LNCaP clone FGC (cell line): ENCODE results near the gene TANGO2.

Experiments
- DNase-seq: peaks from one replicate; pipeline ENCODE4 v3.0.0-alpha.2; 2011; ENCODE audit warnings: low read depth
- H3K4me3 ChIP-seq: 2 replicates; pipeline ENCODE4 v1.5.1; 2011; ENCODE audit warnings: mild to moderate bottlenecking, low read depth, low read length, control low read depth
- TF ChIP-seq, protein P1 (sequence below): IDR thresholded peaks from 2 replicates; pipeline ENCODE4 v1.5.1; 2012; ENCODE audit warnings: mild to moderate bottlenecking; ENCODE audit not compliant: control insufficient read depth, insufficient read depth; ENCODE audit errors: extremely low read depth

Gene TANGO2

DNA sequence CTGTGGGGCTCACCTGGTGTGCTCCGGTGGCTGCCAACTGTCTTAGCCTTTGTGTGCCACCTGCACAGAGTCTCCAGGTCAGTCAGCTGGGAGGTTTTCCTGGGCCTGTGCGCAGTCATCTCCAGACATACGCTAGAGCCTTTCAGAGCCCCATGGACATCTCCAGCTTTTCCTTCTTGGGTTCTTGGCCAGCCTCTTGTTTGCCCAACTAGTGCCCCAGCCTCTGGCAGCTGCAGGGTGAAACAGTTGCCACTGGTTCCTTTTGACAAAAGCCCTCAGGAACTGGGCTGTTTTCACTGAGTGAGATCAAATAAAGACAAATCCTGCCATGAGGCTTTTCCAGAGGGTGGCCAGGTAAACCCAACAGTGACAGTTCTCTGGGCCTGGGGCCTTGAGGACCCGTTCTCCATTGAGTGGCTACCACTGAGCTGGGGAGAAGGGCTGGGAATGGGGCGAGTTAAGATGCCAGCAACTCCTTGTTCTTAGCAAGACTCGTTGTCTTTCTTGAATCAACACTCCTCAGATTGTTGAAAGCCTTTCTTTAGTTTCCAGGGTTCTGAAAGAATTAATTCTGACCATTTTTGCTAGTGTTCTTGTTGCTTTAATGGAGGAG, 78.3 kb downstream of the TANGO2 start:
- no peak overlapping the region for H3K4me3 ChIP-seq
- TF ChIP-seq, protein P1, sequence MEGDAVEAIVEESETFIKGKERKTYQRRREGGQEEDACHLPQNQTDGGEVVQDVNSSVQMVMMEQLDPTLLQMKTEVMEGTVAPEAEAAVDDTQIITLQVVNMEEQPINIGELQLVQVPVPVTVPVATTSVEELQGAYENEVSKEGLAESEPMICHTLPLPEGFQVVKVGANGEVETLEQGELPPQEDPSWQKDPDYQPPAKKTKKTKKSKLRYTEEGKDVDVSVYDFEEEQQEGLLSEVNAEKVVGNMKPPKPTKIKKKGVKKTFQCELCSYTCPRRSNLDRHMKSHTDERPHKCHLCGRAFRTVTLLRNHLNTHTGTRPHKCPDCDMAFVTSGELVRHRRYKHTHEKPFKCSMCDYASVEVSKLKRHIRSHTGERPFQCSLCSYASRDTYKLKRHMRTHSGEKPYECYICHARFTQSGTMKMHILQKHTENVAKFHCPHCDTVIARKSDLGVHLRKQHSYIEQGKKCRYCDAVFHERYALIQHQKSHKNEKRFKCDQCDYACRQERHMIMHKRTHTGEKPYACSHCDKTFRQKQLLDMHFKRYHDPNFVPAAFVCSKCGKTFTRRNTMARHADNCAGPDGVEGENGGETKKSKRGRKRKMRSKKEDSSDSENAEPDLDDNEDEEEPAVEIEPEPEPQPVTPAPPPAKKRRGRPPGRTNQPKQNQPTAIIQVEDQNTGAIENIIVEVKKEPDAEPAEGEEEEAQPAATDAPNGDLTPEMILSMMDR, result no peak
- no peak for DNase-seq

DNA sequence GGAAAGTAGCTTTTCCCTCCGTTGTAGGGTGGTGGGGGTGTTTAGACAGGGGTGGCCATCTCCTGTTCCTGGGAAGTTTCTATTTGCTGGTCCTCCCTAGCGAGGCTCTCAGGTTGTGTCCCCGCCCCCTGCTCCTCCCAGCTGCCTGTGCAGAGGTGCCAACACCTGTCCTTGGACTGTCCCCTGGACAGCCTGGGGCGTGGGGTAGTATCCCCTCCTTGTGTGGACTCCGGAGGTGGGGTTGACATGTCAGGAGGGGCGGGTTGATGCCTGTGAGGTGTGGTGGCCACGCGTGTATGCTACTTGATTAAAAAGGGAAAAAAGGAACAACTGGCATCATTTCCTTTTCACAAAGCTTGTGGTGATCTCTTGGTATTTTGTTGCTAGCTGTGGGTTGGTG, 80.7 kb downstream of the TANGO2 start:
- TF ChIP-seq, protein P1, result no peak
- H3K4me3 ChIP-seq, result no peak overlapping the region
- no peak for DNase-seq

DNA sequence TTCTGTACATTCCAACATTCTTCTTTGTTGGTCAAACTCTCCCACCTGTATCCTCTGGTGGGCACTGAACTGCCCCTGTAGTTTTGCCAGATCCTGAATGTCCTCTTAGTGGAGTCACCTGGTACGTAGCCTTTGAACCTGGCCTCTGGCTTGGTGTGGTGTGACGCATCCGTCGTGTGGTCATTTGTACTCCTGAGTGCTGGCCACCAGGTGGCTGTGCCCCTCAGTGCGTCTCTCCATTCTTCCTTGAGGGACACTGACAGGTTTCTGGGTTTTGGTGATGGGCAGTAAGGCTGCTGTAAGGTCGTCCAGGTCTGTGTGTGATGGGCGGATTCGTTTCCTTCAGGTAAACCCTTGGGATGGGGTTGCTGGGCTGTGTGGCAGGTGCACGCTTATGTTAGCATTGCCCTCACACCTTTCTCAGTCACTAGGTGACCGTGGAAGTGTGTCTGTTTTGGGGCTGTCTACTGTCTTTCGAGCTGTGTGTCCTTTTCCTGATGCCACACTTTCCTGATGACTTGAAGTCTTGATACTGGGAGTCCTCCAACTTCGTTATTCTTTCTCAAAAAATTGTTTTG, 81.4 kb downstream of the TANGO2 start:
- DNase-seq, result no peak
- TF ChIP-seq, protein P1, result no peak
- no peak overlapping the region for H3K4me3 ChIP-seq

DNA sequence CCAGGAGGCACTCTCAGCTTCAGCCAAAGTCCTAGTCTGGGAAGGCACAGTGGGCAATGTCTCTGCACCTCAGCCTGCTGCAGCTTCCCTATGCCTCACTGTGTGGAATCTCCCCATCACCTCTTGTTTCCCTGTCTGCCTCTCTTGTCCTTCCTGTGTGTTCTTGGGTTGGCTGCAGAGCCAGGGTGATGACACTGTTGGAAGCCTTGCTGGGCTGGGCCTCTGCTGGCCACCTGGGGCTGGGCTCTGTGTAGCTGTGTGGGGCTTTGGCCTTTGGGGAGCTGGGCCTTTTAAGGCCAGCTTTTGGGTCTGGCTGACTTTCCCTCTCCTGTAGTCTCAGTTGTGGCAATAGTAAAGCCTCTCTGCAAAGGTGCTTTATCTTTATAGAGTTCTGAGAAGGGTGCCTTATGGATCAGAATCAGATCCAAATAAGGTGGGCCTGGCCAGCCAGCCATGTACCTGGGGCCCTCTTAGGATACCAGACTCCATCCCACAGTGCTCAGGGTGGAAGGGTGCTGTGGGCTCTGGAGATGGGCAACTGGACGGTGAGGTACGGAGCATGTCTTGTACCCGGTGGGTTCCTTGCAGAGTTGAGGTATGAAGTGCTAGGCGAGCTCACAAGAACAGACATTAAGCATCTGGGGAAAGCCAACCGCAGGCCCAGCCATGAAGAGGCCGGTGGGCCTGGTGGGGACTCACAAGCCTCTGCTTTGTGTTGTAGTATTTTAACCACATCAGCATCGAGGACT, 84.7 kb downstream of the TANGO2 start:
- TF ChIP-seq, protein P1, result no peak
- DNase-seq, result no peak
- H3K4me3 ChIP-seq, result no peak overlapping the region

DNA sequence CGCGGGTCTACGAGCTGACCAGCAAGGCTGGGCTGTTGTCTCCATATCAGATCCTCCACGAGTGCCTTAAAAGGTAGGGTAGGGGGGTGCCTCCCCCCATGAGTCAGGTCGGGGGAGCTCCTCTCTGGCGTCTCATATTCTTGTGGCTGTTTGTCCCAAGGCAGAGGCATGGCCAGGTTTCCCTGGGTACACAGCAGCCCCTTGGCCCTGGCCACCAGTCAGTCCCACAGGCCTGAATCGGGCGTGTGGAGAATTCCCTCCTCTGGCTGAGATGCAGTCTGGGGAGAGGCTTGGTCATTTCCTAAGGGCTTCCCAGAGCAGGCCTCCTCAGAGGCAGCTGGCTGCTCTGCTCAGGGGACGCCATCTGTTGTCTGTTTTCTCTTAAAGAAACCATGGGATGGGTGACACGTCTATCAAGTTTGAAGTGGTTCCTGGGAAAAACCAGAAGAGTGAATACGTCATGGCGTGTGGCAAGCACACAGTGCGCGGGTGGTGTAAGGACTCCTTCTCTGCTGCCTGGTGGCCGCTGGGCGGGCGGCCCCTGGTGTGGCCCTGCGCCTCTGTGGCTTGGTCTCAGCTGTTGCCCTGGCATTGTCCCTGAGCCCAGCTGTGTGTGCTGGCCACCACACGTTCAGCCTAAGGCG, 85.4 kb downstream of the TANGO2 start:
- TF ChIP-seq, protein P1, result no peak
- DNase-seq, result no peak
- H3K4me3 ChIP-seq, result no peak overlapping the region

DNA sequence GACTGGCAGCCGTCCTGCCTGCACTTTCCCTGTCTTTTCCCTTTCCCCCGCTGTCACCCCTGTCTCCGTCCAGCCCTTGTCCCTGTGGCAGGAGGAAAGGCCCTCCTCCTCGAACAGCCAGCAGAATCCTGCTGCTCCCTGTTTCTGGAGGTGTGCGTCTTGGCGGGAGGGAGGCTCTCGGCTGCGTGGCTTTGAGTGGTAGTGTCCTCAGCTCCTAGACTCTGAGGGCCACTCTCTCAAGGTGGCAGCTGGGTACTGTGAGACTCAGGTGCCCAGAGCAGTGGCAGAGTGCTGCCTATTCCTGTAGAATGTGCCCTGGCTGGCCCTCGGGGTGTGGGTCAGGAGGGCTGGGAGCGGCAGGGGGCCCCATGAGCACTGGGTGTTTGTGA, 85.9 kb downstream of the TANGO2 start:
- TF ChIP-seq, protein P1, result no peak

More for the DNA sequence above, 85.9 kb downstream of the TANGO2 start:
- no peak overlapping the region for H3K4me3 ChIP-seq
- DNase-seq, result no peak
